Pancreas (tissue), 10 donors: ENCODE measurements around the gene NAP1L4. TPM values are rescaled to one million over a fixed set of nuclear protein-coding genes. Genes with fewer than 3 reads are reported as not detected.

ENCODE experiments used
- ATAC-seq, 4 donors: fragments of 200-7000 bp; cut with Tn5 transposase; one replicate each; pipeline versions ENCODE4 v1.8.0 to v1.9.1; 2020; ENCODE audit warnings: mild to moderate bottlenecking in 4 of 4, moderate library complexity in 4 of 4
- DNase-seq, 6 donors: peaks; one replicate each; pipeline ENCODE4 v3.0.0-alpha.2; 2020
- FAIRE-seq: peaks from 2 replicates; lab custom pipeline; 2012; peaks lifted over from hg19 to GRCh38; lab: Jason Lieb, UNC
- H3K27ac ChIP-seq, 4 donors: fragments of 200-600 bp; sonication (generic); 1 replicate in 3 of 4; 2 replicates in 1 of 4; pipeline versions ENCODE4 v1.5.0 to v1.8.0; 2020
- H3K27me3 ChIP-seq, 4 donors: fragments of 200-600 bp; one replicate each; pipeline ENCODE4 v1.8.0; 2021
- H3K36me3 ChIP-seq, 3 donors: fragments of 200-600 bp; sonication (generic) in 1 of 3; one replicate each; pipeline versions ENCODE4 v1.5.0 to v1.8.0; 2020 to 2021
- H3K4me1 ChIP-seq, 3 donors: fragments of 200-600 bp; one replicate each; pipeline ENCODE4 v1.8.0; 2021
- H3K4me3 ChIP-seq, 4 donors: fragments of 200-600 bp; sonication (generic) in 2 of 4; one replicate each; pipeline versions ENCODE4 v1.5.0 to v1.8.0; 2020 to 2021
- H3K9me3 ChIP-seq, 4 donors: fragments of 200-600 bp; one replicate each; pipeline ENCODE4 v1.8.0; 2021
- WGBS, 2 donors: extraction: QIAGEN DNeasy Blood & Tissue Kit; methylation state at CpG; one replicate each; pipeline ENCODE4 v1.1.7; 2013; 5-methylcytosine and 5-hydroxymethylcytosine counted together
- intact Hi-C, 3 donors: fragments of 100-400 bp; cut with DNase I; formaldehyde crosslinking; loops; one replicate each; pipeline versions ENCODE4 v1.11.1 to v1.14.2; 2022
- polyA plus RNA-seq, 2 donors: library from polyadenylated mRNA; stranded (reverse); fragments of 200-250 nt; gene quantifications; one replicate each; pipeline ENCODE4 v1.2.3, GENCODE V29; 2013
- total RNA-seq, 6 donors: library from RNA; stranded (reverse); fragmentation: NEBNext Ultra II Directional in 4 of 6; extraction: Animal tissue kit (Norgen Biotek cat#: 25700) in 4 of 6; gene quantifications; one replicate each; pipeline versions ENCODE4 v1.2.1 to v1.2.4, GENCODE V29; 2021 to 2023
- TF ChIP-seq, protein P1 (sequence below), 4 donors: fragments of 200-600 bp; sonication (generic) in 3 of 4; IDR thresholded peaks; one replicate each; pipeline versions ENCODE4 v1.5.0 to v1.8.0; 2021; ENCODE audit warnings: antibody characterized with exemption in 4 of 4
- donor health status: healthy with polysubstance abuse.
- donor health status: DM: no; HTN: no; CAD: no; lungs with moderate emphysema.
- donor health status: DM: no; HTN: no; CAD: no.
- donor health status: control.
- donor health status: control.
- donor health status: Bipolar disorder and iron deficiency.
- donor health status: DM: yes; HTN: yes; CAD: no.
- donor health status: DM: no; HTN: no; CAD: no.
- donor health status: DM: no; HTN: no; CAD: no.
- donor health status: DM: yes; HTN: yes; CAD: no.

Gene NAP1L4
- total and polyA plus RNA-seq, 8 donors: 29.3 to 67.4 (median 41.0) TPM

DNA sequence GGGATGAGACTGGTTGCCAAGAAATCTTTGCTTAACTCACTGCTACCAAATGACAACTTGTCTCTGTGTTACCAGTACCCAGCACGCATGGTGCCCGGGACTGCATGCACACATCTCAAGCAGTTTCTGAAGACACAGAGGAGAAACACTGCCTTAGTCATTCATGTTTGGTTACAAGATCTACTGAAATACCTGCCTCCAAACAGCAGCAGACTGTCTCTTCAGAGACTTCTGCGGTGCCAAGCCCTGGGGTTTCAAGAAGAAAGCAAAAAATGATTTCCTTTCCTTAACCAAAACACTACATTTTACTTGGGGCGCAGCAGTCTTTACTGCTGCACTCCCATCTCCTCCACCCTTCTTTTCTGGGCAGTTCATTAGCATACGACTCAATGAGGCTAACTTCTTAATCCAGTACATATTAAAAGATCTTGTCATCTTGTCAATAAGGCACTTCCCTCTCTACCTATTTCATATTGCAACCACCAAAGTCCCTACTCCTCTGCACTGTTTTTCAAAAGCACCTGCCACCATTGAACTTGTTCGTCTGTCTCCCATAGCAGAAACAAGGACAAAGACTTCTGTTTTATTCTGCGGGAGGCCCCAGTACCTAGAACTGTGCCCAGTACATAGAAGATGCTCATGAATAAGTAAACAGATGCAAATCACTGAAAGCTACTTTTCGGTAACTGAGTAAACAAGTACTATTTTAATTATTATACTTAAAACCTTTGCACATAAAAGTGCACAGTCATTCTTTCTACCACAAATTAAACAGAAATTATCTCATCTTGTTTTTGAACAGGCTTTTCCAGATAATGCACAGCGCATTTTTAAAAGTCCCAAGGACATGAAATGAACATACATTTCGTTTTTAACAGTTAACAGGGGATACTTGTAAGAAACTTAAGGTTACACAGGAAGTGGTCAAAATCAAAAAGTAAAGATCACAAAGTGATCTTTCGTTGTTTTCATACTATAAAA is 4.0 kb downstream of the NAP1L4 start:
- Histone ChIP-seq H3K27ac (peak overlapping the region in 2 of 4 donors; percentile 0 to 43), H3K27me3 (no peaks in the 10 kb centered on the region), H3K9me3 (no peaks in the 10 kb centered on the region), H3K4me3 (peak overlapping the region in 1 of 4 donors; percentile 15), H3K4me1 (peaks cover 14 to 40% (median 35%) of the 10 kb centered on the region in 3 donors), H3K36me3 (no peaks in the 10 kb centered on the region)
- 30 to 31% methylated on average over 11 of the region's 11 CpGs for WGBS, 2 donors
- no peak for FAIRE-seq
- no peak for DNase-seq
- ATAC-seq: no peak
- intact Hi-C loops: no loop called here
- TF ChIP-seq, protein P1, sequence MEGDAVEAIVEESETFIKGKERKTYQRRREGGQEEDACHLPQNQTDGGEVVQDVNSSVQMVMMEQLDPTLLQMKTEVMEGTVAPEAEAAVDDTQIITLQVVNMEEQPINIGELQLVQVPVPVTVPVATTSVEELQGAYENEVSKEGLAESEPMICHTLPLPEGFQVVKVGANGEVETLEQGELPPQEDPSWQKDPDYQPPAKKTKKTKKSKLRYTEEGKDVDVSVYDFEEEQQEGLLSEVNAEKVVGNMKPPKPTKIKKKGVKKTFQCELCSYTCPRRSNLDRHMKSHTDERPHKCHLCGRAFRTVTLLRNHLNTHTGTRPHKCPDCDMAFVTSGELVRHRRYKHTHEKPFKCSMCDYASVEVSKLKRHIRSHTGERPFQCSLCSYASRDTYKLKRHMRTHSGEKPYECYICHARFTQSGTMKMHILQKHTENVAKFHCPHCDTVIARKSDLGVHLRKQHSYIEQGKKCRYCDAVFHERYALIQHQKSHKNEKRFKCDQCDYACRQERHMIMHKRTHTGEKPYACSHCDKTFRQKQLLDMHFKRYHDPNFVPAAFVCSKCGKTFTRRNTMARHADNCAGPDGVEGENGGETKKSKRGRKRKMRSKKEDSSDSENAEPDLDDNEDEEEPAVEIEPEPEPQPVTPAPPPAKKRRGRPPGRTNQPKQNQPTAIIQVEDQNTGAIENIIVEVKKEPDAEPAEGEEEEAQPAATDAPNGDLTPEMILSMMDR (IDR thresholded peaks at IDR 0.05): no peak

DNA sequence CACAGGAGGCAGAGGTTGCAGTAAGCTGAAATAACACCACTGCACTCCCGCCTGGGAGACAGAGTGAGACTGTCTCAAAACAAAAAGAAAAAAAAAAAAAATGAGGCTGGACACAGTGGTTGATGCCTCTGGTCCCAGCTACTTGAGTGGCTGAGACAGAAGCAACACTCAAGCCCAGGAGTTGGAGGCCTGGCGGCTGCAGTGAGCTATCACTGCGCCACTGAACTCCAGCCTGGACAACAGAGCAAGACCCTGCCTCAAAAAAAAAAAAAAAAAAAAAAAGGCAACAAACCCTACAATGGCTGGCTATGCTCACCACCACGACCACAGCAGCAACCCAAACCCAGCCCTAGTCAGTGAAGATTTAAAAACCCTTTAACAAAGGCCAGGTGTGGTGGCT is 8.2 kb downstream of the NAP1L4 start:
- TF ChIP-seq, protein P1 (IDR thresholded peaks at IDR 0.05): no peak
- ATAC-seq: no peak
- Histone ChIP-seq H3K27ac (no peak overlapping the region), H3K4me1 (peaks cover 10 to 26% (median 23%) of the 10 kb centered on the region in 3 donors), H3K4me3 (no peak overlapping the region), H3K36me3 (peaks cover 0 to 2% (median 0%) of the 10 kb centered on the region in 3 donors), H3K9me3 (no peaks in the 10 kb centered on the region), H3K27me3 (no peaks in the 10 kb centered on the region)
- intact Hi-C loops: no loop called here
- 95 to 96% methylated on average over 4 of the region's 4 CpGs for WGBS, 2 donors
- FAIRE-seq: no peak
- DNase-seq: no peak

DNA sequence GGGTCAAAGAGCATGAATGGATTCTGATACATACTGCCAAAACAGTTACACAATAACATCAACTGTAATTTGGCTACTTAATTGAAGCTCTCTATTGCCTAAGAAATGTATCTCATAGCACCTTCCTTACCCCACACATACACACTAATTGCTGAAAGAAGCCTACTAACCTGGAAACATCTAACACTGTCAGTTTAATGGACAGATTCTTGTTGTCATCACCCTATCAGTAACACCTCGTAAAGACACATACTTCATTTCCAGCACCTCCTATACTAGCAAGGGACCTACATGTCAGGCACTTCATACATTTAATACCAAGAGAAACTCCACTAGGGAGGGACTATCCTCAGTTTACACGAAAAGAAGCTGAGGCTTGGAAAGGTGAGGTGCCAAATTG is 9.9 kb downstream of the NAP1L4 start:
- H3K27me3 ChIP-seq: no peaks in the 10 kb centered on the region
- FAIRE-seq (no peak), ATAC-seq (no peak), DNase-seq (no peak)
- intact Hi-C loops: no loop called here
- peaks cover 0 to 13% (median 10%) of the 10 kb centered on the region in 3 donors for H3K4me1 ChIP-seq
- H3K36me3 ChIP-seq: peaks cover 0 to 11% (median 0%) of the 10 kb centered on the region in 3 donors
- TF ChIP-seq, protein P1 (IDR thresholded peaks at IDR 0.05): no peak
- H3K27ac ChIP-seq: no peak overlapping the region
- H3K9me3 ChIP-seq: no peaks in the 10 kb centered on the region
- WGBS, 2 donors: 69% methylated on average over 2 of the region's 2 CpGs
- no peak overlapping the region for H3K4me3 ChIP-seq

DNA sequence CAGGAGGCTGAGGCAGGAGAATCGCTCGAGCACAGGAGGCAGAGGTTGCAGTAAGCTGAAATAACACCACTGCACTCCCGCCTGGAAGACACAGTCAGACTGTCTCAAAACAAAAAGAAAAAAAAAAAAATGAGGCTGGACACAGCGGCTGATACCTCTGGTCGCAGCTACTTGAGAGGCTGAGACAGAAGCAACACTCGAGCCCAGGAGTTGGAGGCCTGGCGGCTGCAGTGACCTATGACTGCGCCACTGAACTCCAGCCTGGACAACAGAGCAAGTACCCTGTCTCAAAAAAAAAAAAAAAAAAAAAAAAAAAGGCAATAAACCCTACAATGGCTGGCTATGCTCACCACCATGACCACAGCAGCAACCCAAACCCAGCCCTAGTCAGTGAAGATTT is 11.0 kb downstream of the NAP1L4 start:
- Histone ChIP-seq H3K4me3 (no peak overlapping the region), H3K36me3 (peaks cover 0 to 22% (median 6%) of the 10 kb centered on the region in 3 donors), H3K27ac (no peak overlapping the region), H3K27me3 (no peaks in the 10 kb centered on the region), H3K4me1 (peaks cover 0 to 13% (median 7%) of the 10 kb centered on the region in 3 donors), H3K9me3 (no peaks in the 10 kb centered on the region)
- FAIRE-seq (no peak), ATAC-seq (no peak), DNase-seq (no peak)
- intact Hi-C loops: no loop called here
- WGBS, 2 donors: 94 to 95% methylated on average over 8 of the region's 8 CpGs
- TF ChIP-seq, protein P1 (IDR thresholded peaks at IDR 0.05): no peak
